Neuronal stem cell (in vitro differentiated cells): ENCODE data around the gene PLPP1.

Experiments used
- DNase-seq: peaks from one replicate; pipeline ENCODE4 v3.0.0-alpha.2; 2013; ENCODE audit warnings: low spot score
- H2AFZ ChIP-seq: one replicate; pipeline ENCODE4 v1.6.1; 2013; ENCODE audit warnings: mild to moderate bottlenecking, low read length, inconsistent platforms
- H2AK5ac ChIP-seq: 2 replicates; pipeline ENCODE4 v1.6.1; 2013; ENCODE audit warnings: low read depth, mild to moderate bottlenecking, inconsistent platforms, low read length, moderate library complexity, mixed read lengths
- H2BK120ac ChIP-seq: 2 replicates; pipeline ENCODE4 v1.6.1; 2013; ENCODE audit warnings: low read depth, mild to moderate bottlenecking, inconsistent platforms, low read length, moderate library complexity, mixed read lengths
- H2BK12ac ChIP-seq: one replicate; pipeline ENCODE4 v1.6.1; 2013; ENCODE audit warnings: low read length, inconsistent platforms
- H2BK15ac ChIP-seq: 2 replicates; pipeline ENCODE4 v1.6.1; 2013; ENCODE audit warnings: mild to moderate bottlenecking, low read length, inconsistent platforms, mixed read lengths
- H2BK5ac ChIP-seq: one replicate; pipeline ENCODE4 v1.6.1; 2013; ENCODE audit warnings: inconsistent platforms, mild to moderate bottlenecking, low read length, moderate library complexity
- H3K14ac ChIP-seq: one replicate; pipeline ENCODE4 v1.6.1; 2013; ENCODE audit warnings: low read length, inconsistent platforms
- H3K18ac ChIP-seq: 2 replicates; pipeline ENCODE4 v1.6.1; 2013; ENCODE audit warnings: low read length, inconsistent platforms
- H3K23ac ChIP-seq: 2 replicates; pipeline ENCODE4 v1.6.1; 2013; ENCODE audit warnings: low read depth, mild to moderate bottlenecking, mixed read lengths, low read length, inconsistent platforms; ENCODE audit not compliant: poor library complexity
- H3K27ac ChIP-seq: replicated peaks from 3 replicates; pipeline ENCODE4 v1.5.1; 2013; ENCODE audit warnings: low read length, inconsistent platforms
- H3K27me3 ChIP-seq, 3 experiments: 2 replicates each; pipeline ENCODE4 v1.6.1; 2013; ENCODE audit warnings: low read length in 3 of 3, mild to moderate bottlenecking in 2 of 3, inconsistent platforms in 1 of 3, low read depth in 1 of 3, mixed read lengths in 1 of 3, moderate library complexity in 1 of 3; ENCODE audit not compliant: control insufficient read depth in 3 of 3, insufficient read depth in 3 of 3
- H3K36me3 ChIP-seq, 2 donors: replicated peaks in 1 of 2; 2 replicates each; pipeline ENCODE4 v1.6.1; 2013; ENCODE audit warnings: low read length in 2 of 2; ENCODE audit not compliant: control insufficient read depth in 2 of 2, insufficient read depth in 2 of 2
- H3K4ac ChIP-seq: 2 replicates; pipeline ENCODE4 v1.6.1; 2013; ENCODE audit warnings: inconsistent platforms, mild to moderate bottlenecking, low read length, moderate library complexity
- H3K4me1 ChIP-seq, 2 donors: 1 replicate in 1 of 2; 2 replicates in 1 of 2; pipeline ENCODE4 v1.6.1; 2013; ENCODE audit warnings: low read length in 2 of 2, low read depth in 1 of 2; ENCODE audit not compliant: control insufficient read depth in 2 of 2, insufficient read depth in 1 of 2
- H3K4me2 ChIP-seq: one replicate; pipeline ENCODE4 v1.6.1; 2013; ENCODE audit warnings: mild to moderate bottlenecking, low read length, inconsistent platforms; ENCODE audit not compliant: insufficient read depth, poor library complexity, severe bottlenecking
- H3K4me3 ChIP-seq, 2 donors: 2 replicates each; pipeline ENCODE4 v1.5.1; 2013; ENCODE audit warnings: low read length in 2 of 2, mild to moderate bottlenecking in 2 of 2, inconsistent platforms in 1 of 2, moderate library complexity in 1 of 2
- H3K79me1 ChIP-seq: one replicate; pipeline ENCODE4 v1.6.1; 2013; ENCODE audit warnings: low read depth, mild to moderate bottlenecking, inconsistent platforms, low read length, moderate library complexity
- H3K9ac ChIP-seq: one replicate; pipeline ENCODE4 v1.6.1; 2013; ENCODE audit warnings: mild to moderate bottlenecking, low read depth, low read length, inconsistent platforms; ENCODE audit not compliant: poor library complexity
- H3K9me3 ChIP-seq, 2 donors: replicated peaks in 1 of 2; 2 replicates each; pipeline versions ENCODE3 to v1.6.1; 2013; ENCODE audit warnings: low read length in 2 of 2, mild to moderate bottlenecking in 2 of 2, inconsistent platforms in 1 of 2, low read depth in 1 of 2, mixed read lengths in 1 of 2, moderate library complexity in 1 of 2; ENCODE audit not compliant: control insufficient read depth in 2 of 2, insufficient read depth in 1 of 2
- H4K8ac ChIP-seq: one replicate; pipeline ENCODE4 v1.6.1; 2013; ENCODE audit warnings: low read depth, mild to moderate bottlenecking, inconsistent platforms, low read length, moderate library complexity
- H4K91ac ChIP-seq: one replicate; pipeline ENCODE4 v1.6.1; 2013; ENCODE audit warnings: low read length, low read depth, mild to moderate bottlenecking, inconsistent platforms; ENCODE audit not compliant: poor library complexity
- WGBS, 2 donors: extraction: QIAGEN DNeasy Blood & Tissue Kit; methylation state at CpG; one replicate each; pipeline ENCODE4 v1.1.7; 2013; ENCODE audit warnings: missing lambda C conversion rate in 2 of 2, mixed read lengths in 1 of 2; ENCODE audit not compliant: insufficient read length in 2 of 2, insufficient replicate concordance in 1 of 2; ENCODE audit errors: extremely low coverage in 2 of 2; 5-methylcytosine and 5-hydroxymethylcytosine counted together

Gene PLPP1

DNA sequence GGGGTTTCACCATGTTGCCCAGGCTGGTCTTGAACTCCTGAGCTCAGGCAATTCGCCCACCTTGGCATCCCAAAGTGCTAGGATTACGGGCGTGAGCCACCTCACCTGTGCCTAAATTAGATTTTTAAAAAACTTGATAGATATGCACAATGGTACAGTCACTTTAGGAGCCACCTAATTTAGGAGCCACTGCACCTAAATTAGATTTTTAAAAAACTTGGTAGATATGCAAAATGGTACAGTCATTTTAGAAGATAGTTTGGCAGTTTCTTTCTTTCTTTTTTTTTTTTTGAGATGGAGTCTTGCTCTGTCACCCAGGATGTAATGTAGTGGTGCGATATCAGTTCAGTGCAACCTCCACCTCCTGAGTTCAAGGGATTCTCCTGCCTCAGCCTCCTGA is 37.8 kb upstream of the PLPP1 start:
- H3K9me3 ChIP-seq, result no peaks in the 10 kb centered on the region
- no peak overlapping the region for H3K27ac ChIP-seq
- no peak for DNase-seq
- no peak overlapping the region for H2AFZ ChIP-seq
- no peak overlapping the region for H4K8ac ChIP-seq
- H3K4ac ChIP-seq, result no peak overlapping the region
- H2BK15ac ChIP-seq, result no peak overlapping the region
- no peaks in the 10 kb centered on the region for H3K79me1 ChIP-seq
- no CpG with 5 or more reads among the region's 4 CpGs for WGBS, 2 donors
- H2BK5ac ChIP-seq, result no peak overlapping the region
- no peak overlapping the region for H3K4me3 ChIP-seq
- H3K23ac ChIP-seq, result no peak overlapping the region
- no peak overlapping the region for H2AK5ac ChIP-seq
- no peak overlapping the region for H3K4me2 ChIP-seq
- no peaks in the 10 kb centered on the region for H3K27me3 ChIP-seq
- H2BK12ac ChIP-seq, result no peak overlapping the region
- H3K36me3 ChIP-seq, result no peaks in the 10 kb centered on the region
- H3K4me1 ChIP-seq, result peaks cover 8% of the 10 kb centered on the region in 2 donors
- no peak overlapping the region for H4K91ac ChIP-seq
- no peak overlapping the region for H2BK120ac ChIP-seq
- no peak overlapping the region for H3K18ac ChIP-seq
- H3K14ac ChIP-seq, result no peak overlapping the region
- no peak overlapping the region for H3K9ac ChIP-seq

DNA sequence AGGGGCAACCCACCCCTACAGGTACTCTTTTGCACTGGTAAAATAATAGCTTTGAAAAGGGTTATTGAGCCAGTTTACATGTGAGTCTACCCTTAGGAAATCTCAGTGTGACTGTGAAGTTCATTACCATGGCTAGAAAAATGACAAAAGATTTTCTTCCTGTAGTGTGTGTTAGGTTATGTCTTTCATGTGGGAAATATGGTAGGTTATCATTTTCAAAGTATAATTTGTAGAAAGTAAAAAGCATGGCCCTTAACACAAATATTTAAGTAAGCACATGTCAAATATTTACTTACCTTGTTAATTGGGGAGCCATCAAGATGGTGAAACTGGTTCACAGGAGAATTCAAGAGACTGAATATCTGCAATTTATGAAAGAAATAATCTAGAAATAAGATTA is 37.3 kb upstream of the PLPP1 start:
- Histone ChIP-seq H3K4me2 (no peak overlapping the region), H3K27ac (no peak overlapping the region), H3K79me1 (no peaks in the 10 kb centered on the region), H3K9ac (no peak overlapping the region), H2BK15ac (no peak overlapping the region), H3K9me3 (no peaks in the 10 kb centered on the region), H3K23ac (no peak overlapping the region), H3K36me3 (no peaks in the 10 kb centered on the region), H3K4me3 (no peak overlapping the region), H3K18ac (no peak overlapping the region), H2BK12ac (no peak overlapping the region), H2AFZ (no peak overlapping the region), H2BK5ac (no peak overlapping the region), H3K14ac (no peak overlapping the region), H2AK5ac (no peak overlapping the region), H4K91ac (no peak overlapping the region), H3K4me1 (peaks cover 5 to 8% of the 10 kb centered on the region in 2 donors), H3K4ac (no peak overlapping the region), H3K27me3 (no peaks in the 10 kb centered on the region), H4K8ac (no peak overlapping the region), H2BK120ac (no peak overlapping the region)
- DNase-seq, result no peak

DNA sequence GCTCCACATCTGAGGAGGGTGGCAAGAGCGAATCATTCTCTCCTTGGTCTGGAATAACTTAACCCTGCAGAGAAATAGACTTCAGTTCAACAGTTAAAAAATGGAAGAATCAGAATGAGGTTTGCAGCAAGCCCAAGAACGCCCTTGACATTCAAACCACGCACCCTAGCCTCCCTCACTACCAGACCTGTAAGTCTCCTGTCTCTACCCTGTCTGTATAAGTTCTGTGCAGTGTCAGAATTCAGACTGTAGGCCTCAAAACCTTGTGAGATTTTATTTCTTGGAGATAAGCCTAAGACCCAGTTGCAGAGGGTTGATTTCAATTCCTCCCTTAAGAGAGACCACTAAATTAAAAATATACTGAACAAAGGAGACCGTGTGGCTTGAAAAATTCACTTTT is 35.8 kb upstream of the PLPP1 start:
- Histone ChIP-seq H3K4ac (no peak overlapping the region), H3K27ac (no peak overlapping the region), H4K91ac (no peak overlapping the region), H2AK5ac (no peak overlapping the region), H3K14ac (no peak overlapping the region), H3K36me3 (no peaks in the 10 kb centered on the region), H2BK120ac (no peak overlapping the region), H2BK12ac (no peak overlapping the region), H4K8ac (no peak overlapping the region), H3K23ac (no peak overlapping the region), H3K9me3 (no peaks in the 10 kb centered on the region), H2BK15ac (no peak overlapping the region), H3K9ac (no peak overlapping the region), H3K18ac (no peak overlapping the region), H2AFZ (peak overlapping the region; percentile 82), H3K4me2 (no peak overlapping the region), H2BK5ac (no peak overlapping the region), H3K4me1 (peaks cover 5 to 8% of the 10 kb centered on the region in 2 donors), H3K4me3 (no peak overlapping the region), H3K27me3 (no peaks in the 10 kb centered on the region), H3K79me1 (no peaks in the 10 kb centered on the region)
- no peak for DNase-seq
- no CpG with 5 or more reads among the region's 4 CpGs for WGBS, 2 donors

DNA sequence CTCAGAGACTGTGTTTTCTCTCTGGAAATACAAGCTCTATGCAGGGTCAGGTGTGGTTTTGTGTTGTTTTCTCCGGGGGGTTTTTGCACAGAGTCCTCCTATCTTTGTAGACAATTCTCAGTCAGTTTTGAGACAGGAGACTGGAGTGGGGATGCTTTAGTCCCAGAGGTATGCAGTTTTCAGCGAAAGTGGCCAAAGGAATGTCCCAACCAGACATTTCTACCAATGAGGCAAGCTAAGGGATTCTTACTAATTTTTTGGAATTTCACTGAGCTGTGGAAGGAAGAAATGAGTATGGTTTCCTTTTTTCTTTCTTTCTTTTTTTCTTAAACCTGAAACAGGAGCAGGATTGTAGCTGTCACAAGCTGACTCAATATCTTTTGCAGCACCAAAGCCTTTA is 35.3 kb upstream of the PLPP1 start:
- Histone ChIP-seq H2BK5ac (no peak overlapping the region), H3K9ac (no peak overlapping the region), H4K8ac (no peak overlapping the region), H3K4me2 (no peak overlapping the region), H2AK5ac (no peak overlapping the region), H2BK15ac (no peak overlapping the region), H2BK120ac (no peak overlapping the region), H3K4me3 (no peak overlapping the region), H2BK12ac (no peak overlapping the region), H3K18ac (no peak overlapping the region), H3K36me3 (no peaks in the 10 kb centered on the region), H3K27ac (no peak overlapping the region), H2AFZ (peak overlapping the region; percentile 82), H3K27me3 (no peaks in the 10 kb centered on the region), H4K91ac (no peak overlapping the region), H3K79me1 (no peaks in the 10 kb centered on the region), H3K9me3 (no peaks in the 10 kb centered on the region), H3K23ac (no peak overlapping the region), H3K4ac (no peak overlapping the region), H3K14ac (no peak overlapping the region), H3K4me1 (peaks cover 5 to 8% of the 10 kb centered on the region in 2 donors)
- WGBS, 2 donors, result no CpG with 5 or more reads among the region's 2 CpGs
- peak; percentile 4 for DNase-seq
